Suppressor macrophage treated with lipopolysaccharide for 4 hours (primary cell): ENCODE results near the gene RALGPS1.

ENCODE experiments used
- DNase-seq: peaks from one replicate; pipeline ENCODE4 v3.0.0-alpha.2; 2020

Gene RALGPS1

GRCh38 chr9:127197186-127197860 lies 282.7 kb downstream of the RALGPS1 start:
- no peak for DNase-seq

GRCh38 chr9:127197861-127198430 lies 283.4 kb downstream of the RALGPS1 start:
- no peak for DNase-seq

DNA sequence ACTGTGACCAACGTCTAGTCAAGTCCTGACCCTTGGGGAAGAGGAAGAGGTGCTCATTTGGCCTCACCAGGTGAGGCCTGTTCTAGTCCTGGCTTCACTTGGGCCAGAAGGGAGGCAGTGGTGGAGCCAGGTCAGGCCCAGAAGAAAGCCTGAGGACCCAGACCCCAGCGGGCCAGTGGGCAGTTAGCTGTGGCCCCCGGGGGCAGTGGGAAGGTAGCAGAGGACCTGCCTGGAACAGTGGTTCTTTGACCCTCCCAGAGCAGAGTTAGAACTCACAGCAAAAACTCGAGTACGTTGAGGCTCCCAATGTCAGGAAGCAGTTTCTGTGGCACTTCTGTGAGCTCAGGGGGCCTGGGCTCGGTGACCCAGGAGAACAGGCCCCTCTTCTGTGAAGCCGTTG lies 284.0 kb downstream of the RALGPS1 start:
- no peak for DNase-seq

DNA sequence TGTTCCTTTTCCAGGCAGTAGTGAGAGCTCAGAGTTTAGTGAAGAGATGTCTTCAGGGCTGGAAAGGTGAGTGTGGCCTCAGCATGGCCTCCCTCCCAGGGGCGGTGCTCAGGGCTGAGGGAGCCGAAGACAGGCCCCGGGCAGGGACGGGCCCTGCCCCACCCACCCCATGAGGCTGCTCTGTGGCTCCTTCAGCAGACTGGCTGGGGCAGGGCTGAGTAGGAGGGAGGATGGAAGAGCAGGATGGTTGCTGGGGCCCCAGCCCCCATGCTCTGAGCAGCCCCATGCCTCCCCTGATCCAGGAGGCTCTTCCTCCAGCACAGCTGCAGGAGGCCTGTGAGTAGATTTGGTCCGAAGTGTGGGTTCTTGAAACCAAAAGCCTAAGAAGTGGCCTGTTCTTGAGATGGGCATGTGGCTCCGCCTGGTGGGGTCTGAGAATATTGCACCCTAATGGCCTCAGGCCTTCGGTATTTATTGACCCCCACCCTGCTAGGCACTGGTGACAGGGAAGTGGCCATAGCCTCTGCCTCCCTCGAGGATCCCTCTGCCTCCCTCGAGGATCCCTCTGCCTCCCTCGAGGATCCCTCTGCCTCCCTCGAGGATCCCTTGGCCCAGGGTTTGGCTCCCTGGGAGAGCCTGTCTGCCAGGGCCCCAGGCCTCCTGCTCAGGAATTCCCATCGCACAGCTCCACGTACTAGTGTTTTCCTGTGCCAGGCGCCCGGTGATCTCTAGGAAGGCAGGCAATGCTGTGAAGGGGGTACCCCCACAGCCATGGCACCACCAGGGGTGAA lies 284.6 kb downstream of the RALGPS1 start:
- DNase-seq, result peak; percentile 82

DNA sequence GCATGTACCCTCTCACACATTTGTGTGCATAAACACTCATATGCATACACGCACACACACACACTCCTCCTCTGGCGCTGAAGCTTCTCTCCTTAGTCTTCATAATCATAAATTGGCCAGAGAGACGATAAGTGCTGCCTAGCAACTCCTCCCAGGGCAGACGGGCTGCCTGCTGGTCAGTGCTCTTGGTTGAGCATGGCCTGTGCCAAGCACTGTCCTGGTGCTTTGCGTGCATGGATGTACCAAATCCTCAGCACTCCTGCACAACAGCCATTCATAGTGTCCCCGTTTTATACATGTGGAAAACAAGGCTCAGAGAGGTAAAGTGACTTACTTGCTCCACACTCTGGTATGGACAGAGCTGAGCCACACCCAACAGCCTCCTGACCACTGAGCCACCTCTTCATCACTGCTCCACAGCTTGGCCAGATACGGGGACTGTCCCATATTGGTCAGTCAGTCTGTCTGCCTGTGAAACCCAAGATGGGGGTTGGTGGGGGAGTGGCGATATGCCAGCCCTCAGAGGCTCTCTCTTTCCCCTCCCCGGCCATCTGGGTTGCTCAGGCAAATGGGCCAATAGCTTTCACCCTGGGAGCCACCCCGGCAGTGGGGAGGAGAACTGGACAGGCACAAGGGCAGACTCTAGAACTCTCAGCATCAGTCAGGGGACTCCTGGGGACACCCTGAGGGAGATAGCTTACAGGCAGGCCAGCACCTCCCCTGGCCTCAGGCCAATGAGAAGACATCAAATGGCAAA lies 285.7 kb downstream of the RALGPS1 start:
- DNase-seq, result no peak

- no peak for DNase-seq
These were observed 286.5 kb downstream of the RALGPS1 start for GRCh38 chr9:127201071-127201541.

- DNase-seq, result no peak
These were observed 287.1 kb downstream of the RALGPS1 start for GRCh38 chr9:127201731-127202130.

DNA sequence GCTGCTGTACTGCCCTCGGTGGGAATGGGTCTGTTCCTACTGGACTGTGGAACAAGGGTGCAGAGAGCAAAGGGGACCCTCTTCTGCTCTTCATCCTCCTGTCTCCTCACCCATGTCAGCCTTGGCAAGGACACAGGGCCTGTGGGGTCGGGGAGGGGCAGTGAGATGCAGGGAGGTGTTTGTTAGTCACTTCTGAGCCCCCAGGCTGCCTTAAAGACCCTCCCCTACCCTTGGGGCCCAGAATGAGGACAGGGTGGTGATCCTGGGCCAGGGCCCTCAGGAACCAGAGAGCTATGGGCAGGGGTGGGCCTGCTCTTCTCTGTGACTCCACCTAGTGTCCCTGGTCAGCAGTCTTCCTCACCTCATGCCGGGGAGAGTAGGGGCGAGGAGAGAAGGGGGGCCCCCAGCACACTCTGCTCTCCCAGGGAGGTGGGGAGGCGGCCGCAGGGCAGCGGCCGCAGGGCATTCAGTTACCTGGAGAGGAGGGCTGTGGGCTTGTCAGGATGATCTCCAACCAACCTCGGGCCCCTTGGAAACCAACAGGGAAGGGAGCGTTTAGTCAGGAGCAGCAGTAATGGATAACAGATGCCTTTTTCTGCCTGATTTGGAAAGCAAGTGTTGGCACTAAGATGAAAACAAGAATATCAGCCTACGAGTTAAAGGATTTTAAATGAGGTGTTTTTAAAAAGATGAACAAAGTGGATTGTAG lies 288.0 kb downstream of the RALGPS1 start:
- no peak for DNase-seq

DNA sequence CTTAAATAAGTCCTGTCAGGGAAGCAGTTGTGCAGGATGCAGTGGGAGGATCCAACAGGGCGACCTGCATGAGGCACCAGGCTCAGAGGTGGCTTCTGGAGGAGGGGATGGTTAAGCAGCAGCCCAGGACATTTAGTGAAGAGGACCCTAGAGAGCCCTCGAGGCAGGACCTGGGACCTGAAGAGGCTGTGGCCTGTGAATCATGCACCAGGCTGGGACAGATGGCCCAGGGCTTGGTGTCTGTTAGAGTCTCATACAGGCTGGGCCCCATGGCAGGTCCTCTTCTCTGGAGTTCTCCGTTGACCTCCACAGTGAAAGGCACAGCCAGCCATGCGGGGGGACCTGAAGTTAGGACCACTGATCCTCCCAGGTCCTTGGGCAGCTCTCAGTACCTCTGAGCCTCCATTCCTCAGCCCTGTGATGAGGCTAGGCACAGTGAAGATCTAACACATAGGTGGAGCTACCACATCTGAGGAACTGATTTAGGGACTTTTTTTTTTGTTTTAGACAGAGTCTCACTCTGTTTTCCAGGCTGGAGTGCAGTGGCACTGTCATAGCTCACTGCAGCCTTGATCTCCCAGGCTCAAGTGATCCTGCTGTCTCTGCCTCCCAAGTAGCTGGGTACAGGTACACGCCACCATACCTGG lies 289.2 kb downstream of the RALGPS1 start:
- no peak for DNase-seq

GRCh38 chr9:127204771-127205470 lies 290.3 kb downstream of the RALGPS1 start:
- DNase-seq, result no peak

GRCh38 chr9:127205952-127206351 lies 291.4 kb downstream of the RALGPS1 start:
- no peak for DNase-seq

DNA sequence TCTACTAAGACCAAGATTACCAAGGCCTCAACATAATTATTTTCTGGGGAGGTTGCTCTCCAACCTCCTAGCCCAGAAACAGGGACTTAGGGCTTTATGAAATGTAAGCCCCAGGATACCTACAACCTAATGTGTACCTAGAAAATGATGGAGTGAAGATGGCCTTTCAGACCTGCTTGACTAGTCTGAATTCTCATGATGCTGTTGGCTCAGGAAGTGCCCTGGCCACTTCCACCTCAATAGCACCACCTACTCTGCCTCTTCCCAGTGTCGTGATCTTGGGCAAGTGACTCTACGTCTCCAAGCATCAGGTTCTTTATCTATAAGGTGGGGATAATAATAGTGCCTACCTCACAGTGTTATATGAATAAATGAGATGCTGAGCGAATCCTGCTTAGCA lies 292.1 kb downstream of the RALGPS1 start:
- no peak for DNase-seq

GRCh38 chr9:127207734-127208410 lies 293.3 kb downstream of the RALGPS1 start:
- DNase-seq, result no peak

DNA sequence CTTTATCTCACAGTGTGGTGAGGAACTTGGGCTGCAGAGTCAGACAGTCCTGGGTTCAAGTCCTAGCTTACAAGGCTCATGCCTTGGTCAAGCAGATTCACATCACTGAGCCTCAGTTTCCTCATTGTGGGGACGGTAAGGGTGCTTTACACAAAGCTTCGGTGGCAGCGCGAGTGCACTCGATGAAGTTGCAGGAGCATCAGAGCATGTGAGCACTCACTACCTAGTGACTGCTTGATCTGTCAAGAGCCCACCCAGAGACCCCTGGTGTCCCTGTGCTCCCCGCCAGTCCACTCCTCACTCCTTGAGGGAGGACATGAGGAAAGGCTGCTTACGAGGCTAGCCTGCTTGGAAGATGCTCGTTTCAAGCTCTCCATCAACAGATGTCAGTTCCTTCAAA lies 293.8 kb downstream of the RALGPS1 start:
- DNase-seq, result no peak

GRCh38 chr9:127209220-127209619 lies 294.6 kb downstream of the RALGPS1 start:
- DNase-seq, result no peak

- peak; percentile 4 for DNase-seq
These were observed 295.5 kb downstream of the RALGPS1 start for GRCh38 chr9:127209948-127210640.

- DNase-seq, result no peak
These were observed 296.5 kb downstream of the RALGPS1 start for GRCh38 chr9:127210851-127211730.

DNA sequence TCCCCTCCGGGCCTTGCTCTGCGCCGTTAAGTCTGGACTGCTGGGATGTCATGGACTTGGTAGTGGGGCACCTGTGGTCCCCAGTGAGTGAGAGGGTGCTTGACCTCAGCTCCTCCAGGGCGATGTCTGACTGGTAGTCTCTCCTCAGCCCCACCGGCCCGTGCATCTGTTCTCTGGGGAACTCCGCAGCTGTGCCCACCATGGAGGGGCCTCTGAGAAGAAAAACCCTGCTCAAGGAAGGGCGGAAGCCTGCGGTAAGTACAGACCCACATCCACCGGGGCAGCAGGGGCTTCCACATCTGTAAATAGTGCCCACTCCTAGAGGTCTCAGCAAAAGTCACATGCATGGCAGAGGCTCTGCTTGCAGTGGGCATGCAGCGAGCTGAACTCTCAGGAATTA lies 297.4 kb downstream of the RALGPS1 start:
- DNase-seq, result no peak

- no peak for DNase-seq
These were observed 297.9 kb downstream of the RALGPS1 start for GRCh38 chr9:127212453-127212852.
